Stimulated activated CD8-positive, alpha-beta memory T cell treated with anti-CD3 and anti-CD28 coated beads, Interleukin-15, amount 100 ng/mL, for 48 hours (primary cell): Measurements from ENCODE around the gene DUSP16.
"Not testable (repeated sequence)": the region's sequence is repeated elsewhere in the genome, so short reads cannot be mapped to it uniquely, and the experiment has no call there.

ENCODE experiments used
- DNase-seq, 2 donors: peaks; one replicate each; pipeline ENCODE4 v3.0.0-alpha.2; 2020; ENCODE audit warnings: low read depth in 2 of 2

DUSP16 gene

GRCh38 chr12:12562585-12563261 lies at the start of gene DUSP16:
Gene DUSP16, minus strand, starts transcription at chr12:12562863. Its CDS starts 41,765 bp downstream, at chr12:12521098.
- DNase-seq = peak; percentile 70 to 72

GRCh38 chr12:12612358-12612757 lies 49.7 kb upstream of the DUSP16 start:
- no peak for DNase-seq

GRCh38 chr12:12611512-12612306 lies 49.0 kb upstream of the DUSP16 start, which contains the start of gene CREBL2:
Gene CREBL2, plus strand, starts transcription at chr12:12611876. Its CDS starts 297 bp downstream, at chr12:12612173.
- DNase-seq = peak; percentile 74 to 79

GRCh38 chr12:12610711-12611110 lies 48.0 kb upstream of the DUSP16 start:
- no peak for DNase-seq

- no peak for DNase-seq
Observed at GRCh38 chr12:12609692-12610091, 47.0 kb upstream of the DUSP16 start.

GRCh38 chr12:12608557-12608957 lies 45.9 kb upstream of the DUSP16 start:
- DNase-seq = no peak

GRCh38 chr12:12606781-12607589 lies 44.3 kb upstream of the DUSP16 start:
- DNase-seq = no peak

- no peak for DNase-seq
Observed at GRCh38 chr12:12604740-12605139, 42.1 kb upstream of the DUSP16 start.

- no peak for DNase-seq
Observed at GRCh38 chr12:12600659-12601058, 38.0 kb upstream of the DUSP16 start.

- no peak for DNase-seq
Observed at GRCh38 chr12:12599750-12600643, 37.3 kb upstream of the DUSP16 start.

- DNase-seq = no peak
Observed at GRCh38 chr12:12598864-12599263, 36.2 kb upstream of the DUSP16 start.

GRCh38 chr12:12596598-12596997 lies 33.9 kb upstream of the DUSP16 start:
- DNase-seq = not testable (repeated sequence)

- DNase-seq = not testable (repeated sequence)
Observed at GRCh38 chr12:12595929-12596328, 33.3 kb upstream of the DUSP16 start.

GRCh38 chr12:12592930-12593329 lies 30.3 kb upstream of the DUSP16 start:
- no peak for DNase-seq

- no peak for DNase-seq
Observed at GRCh38 chr12:12590961-12591360, 28.3 kb upstream of the DUSP16 start.

GRCh38 chr12:12588436-12588835 lies 25.8 kb upstream of the DUSP16 start:
- not testable (repeated sequence) for DNase-seq

GRCh38 chr12:12587878-12588277 lies 25.2 kb upstream of the DUSP16 start:
- no peak for DNase-seq

GRCh38 chr12:12586879-12587675 lies 24.4 kb upstream of the DUSP16 start:
- no peak for DNase-seq

- DNase-seq = no peak
Observed at GRCh38 chr12:12585115-12585863, 22.6 kb upstream of the DUSP16 start.
